NCI-H2029 treated with DMSO at 0.1 percent for 48 hours (cell line): ENCODE data around the gene C1orf74.
A peak's percentile ranks its signal among the peaks of the same experiment; 100 is the strongest.

Source experiments
- DNase-seq: peaks from one replicate; lab custom pipeline; 2025; lab: John Stamatoyannopoulos, UW

The C1orf74 gene

DNA sequence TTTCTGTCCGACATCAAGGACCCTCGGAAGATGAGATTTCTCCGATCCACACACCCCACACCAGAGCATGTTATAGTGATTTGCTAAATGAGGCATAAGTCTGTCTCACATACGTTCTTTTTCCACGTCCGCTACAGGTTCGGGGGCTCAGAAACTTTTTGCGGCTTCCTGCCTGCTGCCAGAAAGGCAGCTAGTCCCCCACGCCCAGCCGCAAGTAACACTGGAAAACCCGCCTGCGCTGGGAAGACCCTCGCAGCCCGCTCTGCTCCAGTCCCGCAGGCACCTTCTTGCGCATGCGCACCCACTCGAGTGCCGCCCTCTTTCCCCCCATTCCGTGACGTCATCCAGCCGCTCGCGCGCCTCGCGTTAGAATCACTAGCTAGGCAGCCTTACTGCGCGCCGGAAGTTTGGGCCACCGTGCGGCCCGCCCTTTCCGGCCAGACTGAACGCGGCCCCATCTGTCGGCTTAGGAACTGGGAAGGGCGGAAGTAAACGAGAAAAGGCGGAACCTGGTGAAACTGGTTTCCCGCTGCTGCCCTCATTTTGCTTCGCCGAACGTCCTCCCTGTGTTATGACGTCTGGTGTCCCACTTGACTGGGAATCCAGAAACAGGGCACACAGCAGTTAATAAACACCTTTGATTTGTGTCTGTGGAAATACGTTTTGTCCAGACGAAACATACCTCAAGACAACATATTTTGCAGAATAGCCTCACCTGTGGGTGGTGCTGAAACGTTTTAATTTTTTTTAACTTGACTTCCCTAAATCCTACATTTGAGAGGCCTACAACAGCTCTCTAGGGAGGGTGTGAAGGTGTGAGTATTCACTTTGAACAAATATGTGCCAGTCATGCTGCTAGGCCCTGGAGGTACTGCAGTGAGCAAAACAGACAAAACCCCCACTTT, at the start of gene C1orf74:
Gene C1orf74 (minus strand): TSS at position 295 of the 905 bp plus-strand sequence. CDS start 925 bp downstream, outside the sequence.
- peak; percentile 89 for DNase-seq

DNA sequence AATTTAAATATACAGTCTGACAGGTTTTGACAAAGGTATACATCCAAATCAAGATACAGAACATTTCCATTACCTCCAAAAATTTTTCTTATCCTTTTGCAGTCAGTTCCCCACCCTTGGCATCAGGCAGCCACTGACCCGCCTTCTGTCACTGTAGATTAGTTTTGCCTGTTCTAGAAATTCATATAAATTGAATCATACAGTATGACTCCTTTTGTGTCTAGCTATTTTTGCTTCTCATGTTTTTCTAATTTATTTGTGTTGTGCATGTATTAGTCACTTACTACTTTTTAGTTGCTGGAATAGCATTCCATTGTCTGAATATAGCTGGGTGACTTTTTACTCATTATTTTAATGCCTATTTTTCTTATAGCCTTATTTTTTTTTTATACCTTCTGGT, 47.3 kb upstream of the C1orf74 start:
- no peak for DNase-seq

DNA sequence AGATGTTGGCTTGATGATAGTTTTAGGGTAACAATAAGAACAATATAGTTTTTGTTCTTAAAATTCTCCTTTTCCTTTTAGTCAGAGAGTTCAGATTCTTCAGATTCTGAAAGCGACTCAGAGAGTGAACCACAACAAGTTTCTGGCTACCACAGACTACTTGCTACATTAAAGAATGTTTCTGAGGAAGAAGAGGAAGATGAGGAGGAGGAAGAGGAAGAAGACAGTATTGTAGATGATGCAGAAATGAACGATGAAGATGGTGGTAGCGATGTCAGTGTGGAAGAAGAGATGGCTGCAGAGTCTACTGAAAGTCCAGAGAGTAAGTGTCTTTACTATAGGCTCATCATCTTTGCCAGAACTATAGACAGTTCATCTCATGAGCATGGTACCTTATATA, 46.4 kb upstream of the C1orf74 start:
- DNase-seq, result no peak

DNA sequence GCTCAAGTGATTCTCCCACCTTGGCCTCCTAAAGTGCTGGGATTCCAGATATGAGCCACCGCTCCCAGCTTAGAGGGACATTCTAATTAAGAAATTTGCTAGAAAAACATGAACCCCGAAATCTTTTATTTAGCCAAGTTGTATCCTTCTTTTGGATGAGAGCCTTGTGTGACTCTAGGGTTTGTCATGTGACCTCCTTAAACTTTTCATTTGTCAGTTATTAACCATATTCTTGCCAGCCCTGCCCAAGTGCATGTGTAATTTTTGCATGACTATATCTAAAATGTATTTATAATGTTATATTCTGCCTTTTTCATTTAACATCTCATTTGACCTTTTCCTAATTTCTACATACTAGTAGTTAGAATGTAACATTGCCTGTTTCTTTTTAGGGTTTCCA, 45.4 kb upstream of the C1orf74 start:
- no peak for DNase-seq

DNA sequence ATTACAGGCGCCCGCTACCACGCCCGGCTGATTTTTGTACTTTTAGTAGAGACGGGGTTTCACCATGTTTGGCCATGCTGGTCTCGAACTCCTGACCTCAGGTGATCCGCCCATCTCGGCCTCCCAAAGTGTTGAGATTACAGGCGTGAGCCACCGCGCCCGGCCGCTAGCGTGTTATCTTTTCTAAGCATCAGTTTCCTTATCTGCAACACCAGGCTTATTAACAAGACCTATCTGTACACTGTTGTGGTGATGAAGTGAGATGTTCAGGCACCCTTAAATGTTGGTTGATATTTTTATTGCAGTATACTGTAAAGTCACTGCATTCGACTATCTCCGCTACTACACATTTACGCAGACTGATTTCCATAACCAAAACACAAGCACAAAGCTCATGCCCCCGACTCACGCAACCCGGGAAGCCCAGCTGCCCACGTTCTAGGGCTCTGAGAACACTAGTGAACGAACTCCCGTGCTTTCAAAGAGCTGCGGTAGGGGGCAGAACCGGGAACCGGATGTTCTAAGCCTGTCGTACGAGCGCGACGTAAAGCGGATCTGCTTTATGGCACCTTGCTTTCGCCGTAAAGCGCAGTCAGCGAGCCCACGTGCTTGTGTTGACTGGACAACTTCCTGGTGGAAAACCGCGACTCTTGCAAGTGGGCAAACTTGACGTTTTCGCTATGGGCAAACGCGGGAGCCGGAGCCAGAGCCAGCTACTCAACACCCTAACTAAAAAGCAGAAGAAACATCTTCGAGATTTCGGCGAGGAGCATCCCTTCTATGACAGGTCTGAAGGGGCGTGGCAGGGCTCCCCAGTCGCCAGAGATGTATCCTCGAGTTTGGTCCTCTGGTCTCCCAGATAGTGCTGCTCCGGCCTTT, 43.3 kb upstream of the C1orf74 start, which contains the start of gene UTP25:
Gene UTP25 (plus strand): TSS at position 589 of the 879 bp plus-strand sequence. CDS start 92 bp downstream, at position 681.
- peak; percentile 82 for DNase-seq

DNA sequence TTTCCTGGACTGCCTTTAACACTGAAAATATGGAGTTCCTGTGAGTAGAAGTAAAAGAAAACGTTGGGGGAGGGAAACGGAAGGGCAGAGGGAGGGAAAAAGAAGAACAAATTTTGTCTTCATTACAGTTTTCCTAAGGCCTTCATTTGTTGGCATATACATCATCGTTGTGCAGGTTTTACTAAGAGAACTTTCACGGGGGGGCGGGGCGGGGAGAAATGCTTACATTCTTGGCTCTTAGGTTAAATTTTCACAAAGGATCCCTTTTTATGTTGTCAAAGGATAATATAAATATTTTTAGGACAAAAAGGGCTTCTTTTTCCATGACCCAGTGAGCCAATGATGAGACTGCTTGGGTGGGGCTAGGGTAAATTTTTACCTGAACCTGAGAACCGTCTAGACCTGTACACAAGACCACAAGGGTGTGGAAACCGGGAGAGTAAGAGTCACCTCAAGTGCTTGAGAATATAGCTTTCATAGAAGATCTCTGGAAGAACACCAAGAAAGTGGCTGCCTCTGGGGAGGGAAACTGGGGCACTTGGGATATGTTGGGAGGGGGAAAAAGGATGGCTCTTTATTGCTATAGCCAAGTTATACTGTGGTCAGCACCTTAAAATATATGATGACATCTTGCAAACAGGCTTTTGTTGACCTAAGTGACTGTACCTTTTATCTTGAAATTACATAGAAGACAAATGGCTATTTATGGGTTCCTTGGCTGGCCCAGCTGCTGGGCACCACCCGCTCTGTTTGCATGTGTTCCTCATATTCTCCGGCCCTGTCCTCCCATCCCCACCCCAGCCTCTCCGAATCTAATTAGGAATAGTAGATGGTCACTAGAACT, 41.5 kb upstream of the C1orf74 start:
- DNase-seq, result no peak

DNA sequence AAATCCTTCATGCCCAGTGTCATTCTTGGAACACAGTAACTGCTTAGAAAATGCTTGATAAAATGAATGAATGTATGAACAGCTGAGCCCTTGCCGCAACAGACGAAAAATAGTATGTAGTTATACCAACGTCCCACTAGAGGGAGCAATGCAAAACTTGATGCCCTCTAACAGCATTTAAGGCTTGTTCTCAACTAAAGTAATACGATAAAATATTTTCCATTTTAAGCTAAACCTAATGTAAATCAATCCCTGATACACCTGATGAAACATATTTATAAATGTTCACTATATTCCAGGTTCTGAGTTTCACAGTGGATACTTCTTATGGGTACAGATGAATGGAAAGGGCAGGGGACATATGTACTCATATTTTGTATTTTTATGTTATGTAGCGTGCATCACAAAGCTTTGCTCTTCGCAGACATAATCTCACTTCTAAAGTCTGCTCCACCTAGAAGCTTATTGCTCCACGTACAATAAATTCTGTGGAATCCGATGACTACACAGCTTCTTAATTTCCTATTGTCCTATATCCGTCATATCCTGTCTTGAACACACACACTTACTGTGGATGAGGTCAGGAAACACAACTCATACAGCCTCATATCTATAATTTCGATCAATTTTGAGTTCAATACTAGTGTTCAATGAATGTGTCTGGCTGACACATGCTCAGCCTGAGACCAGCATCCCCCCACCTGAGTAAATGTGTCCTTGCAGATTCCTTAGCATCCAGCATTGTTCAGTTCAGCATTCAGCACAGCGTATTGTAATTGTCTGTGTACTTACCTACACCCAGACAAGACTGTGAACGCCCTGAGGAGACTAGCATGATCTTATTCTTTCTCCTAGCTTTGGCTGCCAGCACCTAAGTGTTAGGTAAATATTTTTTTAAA, 39.0 kb upstream of the C1orf74 start:
- DNase-seq, result peak; percentile 40

DNA sequence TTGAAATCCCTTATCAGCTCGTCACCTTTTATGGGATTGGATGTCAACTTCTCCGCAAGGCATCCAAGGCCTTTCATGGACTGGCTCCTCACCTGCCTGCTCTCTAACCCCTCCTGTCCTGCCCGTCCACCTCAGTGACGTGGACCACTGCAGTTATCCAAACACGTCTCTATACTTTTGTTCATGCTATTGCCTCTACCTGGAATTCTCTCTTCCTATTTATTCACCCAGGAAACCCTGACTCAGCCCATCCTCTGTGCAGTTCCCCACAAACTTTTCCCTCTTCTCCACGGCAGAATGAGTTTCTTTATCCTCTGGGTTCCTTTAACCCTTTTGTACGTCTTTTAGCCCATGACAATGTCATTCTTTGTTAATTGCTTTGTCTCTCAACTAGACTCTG, 38.3 kb upstream of the C1orf74 start:
- no peak for DNase-seq

DNA sequence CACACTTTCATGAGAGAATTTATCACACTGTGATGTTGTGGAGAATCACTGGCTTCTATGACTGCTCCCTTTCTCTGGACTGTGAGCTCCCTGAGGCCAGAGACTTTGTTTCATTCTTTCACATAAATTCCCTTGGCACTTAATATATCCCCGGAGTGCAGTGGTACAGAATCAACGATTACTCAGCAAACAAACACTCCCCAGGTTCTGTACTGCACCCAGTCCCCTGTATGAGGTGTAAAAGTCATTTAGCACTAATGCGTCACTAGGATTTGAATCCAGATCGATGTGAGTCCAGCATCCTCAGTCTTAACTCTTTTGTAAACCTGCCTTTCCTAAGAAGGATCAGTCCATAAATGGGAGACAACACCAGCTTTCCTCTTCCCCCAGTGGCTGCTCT, 36.6 kb upstream of the C1orf74 start:
- no peak for DNase-seq

DNA sequence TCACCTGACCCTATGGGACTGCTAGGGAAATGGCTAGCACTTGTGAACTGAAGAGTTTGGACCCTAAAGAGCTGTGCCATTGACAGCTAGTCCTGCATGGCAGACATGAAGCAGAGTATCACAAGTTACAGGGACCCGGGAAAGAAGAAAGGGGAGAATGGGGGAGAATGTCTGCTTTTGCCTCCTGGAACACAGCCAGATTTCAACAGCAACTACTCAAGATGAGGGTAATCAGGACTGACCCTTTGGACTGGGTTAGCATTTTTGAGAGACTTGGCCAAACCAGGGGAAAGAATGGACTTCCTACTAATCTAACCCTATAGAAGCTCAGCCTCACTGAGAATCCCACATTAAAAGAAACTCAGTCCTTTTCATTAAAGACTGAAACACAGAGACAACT, 34.7 kb upstream of the C1orf74 start:
- no peak for DNase-seq

DNA sequence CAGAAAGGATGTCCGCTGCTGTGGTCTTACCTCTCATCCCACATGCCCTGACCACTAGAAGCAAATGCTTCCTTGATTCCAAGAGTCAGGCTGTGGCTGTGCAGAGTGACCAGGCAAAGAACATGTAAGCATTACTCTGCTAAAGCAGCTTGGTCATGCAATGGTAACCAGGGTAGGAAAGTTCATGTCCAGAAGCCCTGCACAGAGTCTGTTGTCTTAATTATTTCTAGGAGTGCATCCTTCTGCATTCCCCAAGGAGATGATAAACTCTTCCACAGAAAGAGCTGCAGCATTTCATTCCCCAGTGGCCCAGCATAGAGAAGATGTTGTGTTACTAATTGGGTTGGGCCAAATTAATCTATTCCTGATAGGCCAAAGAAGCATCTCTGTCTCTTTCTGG, 33.3 kb upstream of the C1orf74 start:
- DNase-seq, result no peak

DNA sequence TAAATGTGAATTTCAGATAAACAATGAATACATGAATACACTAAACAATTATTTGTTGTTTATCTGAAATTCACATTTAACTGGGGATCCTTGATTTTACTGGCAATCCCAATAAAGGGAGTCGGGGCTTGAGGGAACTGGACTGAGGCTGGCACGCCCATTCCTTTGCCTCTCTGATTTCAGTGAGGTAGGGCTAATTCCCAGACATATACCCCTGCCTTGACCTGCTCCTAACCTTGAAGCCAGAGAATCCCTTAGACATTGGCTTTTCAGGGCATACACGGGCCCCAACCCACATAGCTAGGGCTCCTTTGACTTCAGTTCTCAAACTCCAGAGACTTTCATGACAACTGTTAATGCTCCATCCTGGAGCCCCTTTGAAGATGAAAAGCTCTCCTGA, 32.6 kb upstream of the C1orf74 start:
- DNase-seq, result no peak

DNA sequence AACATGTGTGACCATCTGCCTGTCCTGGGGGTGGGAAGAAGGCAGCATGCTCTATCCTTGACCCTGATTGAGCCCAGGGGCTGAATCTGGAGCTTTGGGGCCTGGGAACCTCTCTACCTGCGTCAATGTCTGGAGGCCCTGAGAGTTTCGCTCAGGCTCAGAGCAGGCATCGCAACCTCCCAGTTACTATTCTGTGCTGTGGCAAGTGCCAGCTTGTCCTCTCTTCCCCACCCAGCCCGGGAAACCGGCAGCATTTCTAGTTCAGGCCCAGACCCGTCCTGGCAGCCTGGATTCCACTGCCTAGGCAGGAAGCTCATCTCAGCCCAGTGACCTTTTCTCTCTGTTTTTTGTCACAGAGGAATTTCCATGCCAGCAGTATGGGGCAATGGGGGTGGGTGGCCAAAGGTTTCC, 31.6 kb upstream of the C1orf74 start:
- DNase-seq, result no peak

DNA sequence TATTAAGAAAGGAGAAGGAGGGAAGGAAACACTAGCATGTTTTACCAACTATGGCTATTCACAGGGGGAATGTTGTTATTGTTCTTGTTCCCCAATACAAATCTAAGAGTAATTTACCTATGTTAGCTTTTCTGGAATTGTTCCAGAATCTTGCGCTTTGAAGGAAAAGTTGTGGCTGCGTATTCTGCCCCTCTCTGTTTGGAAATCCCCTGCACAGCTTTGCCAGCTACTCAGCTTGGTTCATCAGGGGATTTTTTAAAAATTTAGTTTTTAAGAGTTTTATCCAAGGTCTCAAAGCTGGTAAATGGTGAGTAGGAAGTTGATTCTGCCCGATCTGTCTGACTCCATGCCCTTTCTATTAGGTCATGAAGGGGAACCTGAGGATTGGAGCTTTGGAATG, 31.1 kb upstream of the C1orf74 start:
- DNase-seq, result no peak

DNA sequence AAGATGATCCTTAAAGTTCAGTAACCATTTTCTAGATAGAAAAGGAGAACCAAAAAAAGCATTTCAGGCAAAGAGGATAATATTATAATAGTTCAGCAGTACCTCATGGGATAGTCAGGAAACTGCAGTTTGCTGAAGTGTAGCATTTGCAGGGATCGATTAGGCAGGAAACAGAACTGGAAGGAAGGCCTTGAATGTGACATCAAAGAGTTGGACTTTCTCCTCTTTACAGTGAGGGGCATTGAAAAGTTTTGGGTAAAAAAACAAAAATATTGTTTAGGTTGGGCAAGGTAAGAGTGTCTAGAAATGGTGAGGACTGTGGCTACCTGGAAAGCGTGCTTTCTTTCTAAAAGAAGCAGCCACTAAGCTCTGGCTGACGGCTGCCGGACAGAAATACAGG, 29.5 kb upstream of the C1orf74 start:
- no peak for DNase-seq

DNA sequence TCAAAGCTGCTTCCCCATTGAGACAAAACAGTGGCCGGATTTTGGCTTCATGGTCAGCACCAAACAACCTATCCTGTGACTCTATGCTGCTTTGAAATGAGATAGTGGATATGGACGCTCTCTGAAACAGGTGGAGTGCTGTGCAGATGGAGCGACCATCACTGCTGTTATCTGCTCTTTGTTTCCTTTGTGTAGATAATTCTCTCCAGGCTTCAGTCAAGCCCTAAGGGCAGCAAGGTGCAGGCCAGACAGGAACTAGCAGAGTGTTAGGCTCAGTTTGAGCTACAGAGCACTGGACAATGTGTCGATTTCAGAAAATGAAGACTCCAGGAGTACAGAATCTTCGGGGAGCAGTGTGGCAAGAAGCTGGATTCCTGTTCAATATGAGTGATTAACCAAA, 26.4 kb upstream of the C1orf74 start:
- DNase-seq, result no peak

DNA sequence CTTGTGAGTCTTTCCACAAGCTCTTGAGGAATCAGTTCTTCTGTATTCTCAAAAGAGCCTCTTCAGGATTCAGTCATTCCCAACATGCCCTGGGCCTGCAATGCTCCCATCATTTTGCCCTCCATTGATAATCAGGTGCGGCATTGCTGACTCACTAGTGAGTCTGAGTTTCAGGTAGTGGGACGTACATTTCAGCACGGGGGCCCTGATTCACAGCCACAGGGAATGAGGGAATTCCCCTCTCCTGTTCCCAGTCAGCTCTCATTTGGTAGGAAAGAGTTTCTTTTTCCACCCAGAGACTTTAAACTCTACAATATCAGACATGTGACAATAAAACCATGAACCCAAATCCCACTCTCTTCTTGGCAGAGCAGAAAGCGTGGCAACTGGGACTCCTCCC, 25.3 kb upstream of the C1orf74 start:
- no peak for DNase-seq

DNA sequence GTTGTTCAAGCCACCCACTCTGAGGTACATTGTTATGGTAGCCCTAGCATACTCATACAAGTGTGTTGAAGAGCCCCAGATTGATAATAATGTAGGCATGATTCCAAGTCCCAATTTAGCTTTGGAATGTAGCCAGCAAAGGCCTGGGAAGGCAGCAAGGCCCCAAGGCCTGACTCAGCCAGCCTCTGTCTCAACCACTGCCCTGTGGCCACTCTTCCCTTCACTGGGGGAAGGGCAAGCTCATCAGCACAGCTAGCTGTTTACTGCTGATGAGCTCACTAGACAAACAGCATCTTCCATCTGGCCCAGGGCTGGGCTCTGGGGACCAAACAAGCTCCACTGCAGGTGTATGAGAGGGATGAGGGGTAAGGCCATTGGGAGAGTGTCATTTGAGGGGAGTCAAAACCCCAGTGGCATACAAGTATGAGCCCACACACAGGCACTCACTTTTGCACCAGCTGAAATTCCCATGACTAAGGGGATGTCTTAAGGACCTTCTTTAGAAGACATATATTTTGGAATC, 23.8 kb upstream of the C1orf74 start:
- peak; percentile 68 for DNase-seq

DNA sequence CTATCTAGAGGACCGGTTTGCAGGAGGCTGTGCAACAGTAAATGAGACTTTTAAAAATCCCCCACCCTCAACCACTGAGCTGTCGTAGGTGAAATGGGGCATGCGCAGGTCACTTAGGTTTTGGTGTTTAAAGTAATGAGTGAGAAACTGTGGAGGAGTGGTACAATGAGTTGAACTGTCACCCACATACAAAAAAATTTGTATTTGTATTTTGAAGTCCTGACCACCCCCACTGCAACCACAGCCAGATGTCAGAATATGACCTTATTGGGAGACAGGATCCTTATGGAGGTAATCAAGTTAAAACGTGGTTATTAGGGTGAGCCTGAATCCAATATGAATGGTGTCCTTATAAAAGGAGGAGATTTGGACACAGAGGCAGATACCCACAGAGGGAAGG, 23.1 kb upstream of the C1orf74 start:
- DNase-seq, result no peak

DNA sequence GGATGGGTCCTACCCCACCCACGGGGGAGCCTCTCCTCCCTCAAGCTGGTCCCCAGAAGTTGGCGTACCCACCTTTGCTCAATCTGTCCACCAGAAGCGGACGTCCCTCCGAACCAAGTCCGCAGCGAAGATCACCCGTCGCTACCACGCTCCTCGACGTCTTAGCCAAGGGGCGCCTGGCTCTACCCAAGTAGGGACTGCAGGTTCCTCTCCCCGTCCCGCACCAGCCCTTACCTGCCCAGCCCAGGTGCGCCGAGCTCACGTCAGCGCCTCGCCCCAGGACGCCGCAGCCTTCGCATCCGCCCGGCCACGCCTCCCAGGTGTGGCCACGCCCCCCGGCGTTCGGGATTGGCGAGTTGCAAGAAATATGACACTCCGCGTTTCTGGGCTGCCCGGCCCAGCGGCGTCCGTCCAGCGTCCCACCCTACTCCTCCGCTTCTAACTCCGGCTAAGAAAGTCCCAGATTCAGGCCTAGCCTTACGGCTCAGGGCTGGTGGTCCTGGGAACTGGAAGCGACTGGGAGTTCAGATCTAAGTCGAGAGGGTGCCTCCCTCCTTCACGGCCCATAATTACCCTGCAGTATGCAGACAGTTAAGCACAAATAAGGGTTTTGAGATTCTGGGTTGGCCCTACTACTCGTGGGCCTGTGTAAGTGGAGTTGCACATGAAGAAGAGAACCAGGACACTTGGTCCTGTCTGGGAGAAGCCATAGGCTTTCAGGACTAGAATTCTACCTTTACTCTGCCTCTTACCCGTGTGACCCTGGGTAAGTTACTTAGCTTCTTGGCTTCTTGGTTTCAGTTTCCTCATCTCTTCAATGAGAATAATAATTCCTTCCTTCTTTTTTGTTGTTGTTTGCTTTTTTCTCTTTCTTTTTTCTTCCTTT, 21.8 kb upstream of the C1orf74 start, which contains the start of gene IRF6:
Gene IRF6 (minus strand): TSS at position 268 of the 886 bp plus-strand sequence. CDS start 4,729 bp downstream, outside the sequence.
- peak; percentile 50 for DNase-seq
